Immature natural killer cell (primary cell): Measurements from ENCODE around the gene NRDC. TPM values are rescaled to one million over a fixed set of nuclear protein-coding genes. Genes with fewer than 3 reads are reported as not detected.
A peak's percentile ranks its signal among the peaks of the same experiment; 100 is the strongest.
"Not testable (repeated sequence)": the region's sequence is repeated elsewhere in the genome, so short reads cannot be mapped to it uniquely, and the experiment has no call there.

Experiments used
- DNase-seq, 3 donors: peaks; one replicate each; pipeline ENCODE4 v3.0.0; 2022; ENCODE audit warnings: mixed read lengths in 1 of 3
- H3K27ac Mint-ChIP-seq, 6 donors: one replicate each; pipeline ENCODE4 v1.8.0; 2020; ENCODE audit warnings: mixed read lengths in 6 of 6, mild to moderate bottlenecking in 5 of 6, inconsistent platforms in 4 of 6, moderate library complexity in 3 of 6
- H3K27me3 Mint-ChIP-seq, 3 donors: one replicate each; pipeline ENCODE4 v1.8.0; 2020 to 2021; ENCODE audit warnings: low read depth in 3 of 3, mild to moderate bottlenecking in 3 of 3, mixed read lengths in 3 of 3, moderate library complexity in 3 of 3, inconsistent platforms in 1 of 3
- H3K36me3 Mint-ChIP-seq, 3 donors: one replicate each; pipeline ENCODE4 v1.8.0; 2020; ENCODE audit warnings: mixed read lengths in 3 of 3, inconsistent platforms in 2 of 3, mild to moderate bottlenecking in 2 of 3
- H3K4me1 Mint-ChIP-seq, 2 donors: one replicate each; pipeline ENCODE4 v1.8.0; 2020; ENCODE audit warnings: inconsistent platforms in 2 of 2, mild to moderate bottlenecking in 2 of 2, mixed read lengths in 2 of 2, moderate library complexity in 1 of 2
- H3K4me3 Mint-ChIP-seq, 5 donors: one replicate each; pipeline ENCODE4 v1.8.0; 2020; ENCODE audit warnings: mild to moderate bottlenecking in 5 of 5, mixed read lengths in 5 of 5, inconsistent platforms in 3 of 5, moderate library complexity in 3 of 5
- H3K9me3 Mint-ChIP-seq, 6 donors: one replicate each; pipeline ENCODE4 v1.8.0; 2020; ENCODE audit warnings: mild to moderate bottlenecking in 6 of 6, mixed read lengths in 6 of 6, inconsistent platforms in 4 of 6, moderate library complexity in 3 of 6
- polyA plus RNA-seq, 3 donors: library from polyadenylated mRNA; unstranded; fragments of 300-500 nt; fragmentation: Illumina TruSeq; gene quantifications; one replicate each; pipeline ENCODE4 v1.2.3, GENCODE V29; 2021

The NRDC gene
- polyA plus RNA-seq, 3 donors from 2014 or later = 66.2 to 101 (median 82.2) TPM

DNA sequence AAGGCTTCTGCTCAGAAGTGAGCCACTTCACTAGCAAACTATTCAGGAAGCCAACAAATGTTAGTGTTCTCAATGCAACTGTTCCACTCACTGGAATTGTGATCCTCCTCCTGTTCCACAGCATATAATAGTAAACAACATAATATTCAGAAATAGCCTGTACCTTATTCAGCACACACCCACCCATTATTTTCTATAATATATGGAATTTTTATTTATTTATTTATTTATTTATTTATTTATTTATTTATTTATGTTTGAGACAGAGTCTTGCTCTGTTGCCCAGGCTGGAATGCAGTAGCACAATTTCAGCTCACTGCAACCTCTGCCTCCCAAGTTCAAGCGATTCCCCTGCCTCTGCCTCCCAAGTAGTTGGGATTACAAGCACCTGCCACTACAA lies 5.3 kb downstream of the NRDC start:
- H3K9me3 Mint-ChIP-seq, H3K36me3 Mint-ChIP-seq, H3K4me3 Mint-ChIP-seq, H3K27me3 Mint-ChIP-seq, DNase-seq: not testable (repeated sequence)
- Mint-ChIP-seq H3K27ac (peak overlapping the region in 1 of 6 donors; percentile 26), H3K4me1 (peaks cover 2 to 49% of the 10 kb centered on the region in 2 donors)

DNA sequence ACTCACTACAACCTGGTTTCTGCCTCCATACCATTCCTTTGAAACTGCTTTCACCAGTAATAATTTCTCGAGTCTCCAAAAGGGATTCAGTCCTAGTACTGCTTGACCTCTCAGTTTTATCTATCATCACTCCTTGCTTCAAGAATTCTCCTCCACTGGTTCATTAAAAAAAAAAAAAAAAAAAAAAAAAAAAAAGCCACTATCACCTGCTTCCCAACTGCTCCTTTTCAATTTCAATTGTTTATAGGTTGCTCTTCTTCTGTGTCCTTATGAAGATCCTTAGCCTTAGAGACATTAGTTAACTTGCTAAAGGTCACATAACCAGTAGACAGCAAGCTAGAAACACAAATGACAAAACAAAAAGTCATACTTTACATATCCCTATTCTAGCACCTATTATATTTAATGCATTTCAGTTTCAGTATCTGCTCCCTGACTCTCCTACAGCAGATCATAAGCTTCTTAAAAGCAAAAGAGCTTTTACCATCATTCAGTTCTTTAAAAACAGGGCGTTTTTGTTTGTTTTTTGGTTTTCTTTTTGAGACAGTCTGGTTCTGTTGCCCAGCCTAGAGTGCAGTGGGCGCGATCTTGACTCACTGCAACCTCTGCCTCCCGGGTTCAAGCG lies 7.1 kb downstream of the NRDC start:
- Mint-ChIP-seq H3K4me1 (peaks cover 20 to 65% of the 10 kb centered on the region in 2 donors), H3K36me3 (no peaks in the 10 kb centered on the region), H3K27ac (peak overlapping the region; percentile 17 to 83 (median 54)), H3K27me3 (no peaks in the 10 kb centered on the region), H3K9me3 (no peaks in the 10 kb centered on the region), H3K4me3 (no peak overlapping the region)
- no peak for DNase-seq

DNA sequence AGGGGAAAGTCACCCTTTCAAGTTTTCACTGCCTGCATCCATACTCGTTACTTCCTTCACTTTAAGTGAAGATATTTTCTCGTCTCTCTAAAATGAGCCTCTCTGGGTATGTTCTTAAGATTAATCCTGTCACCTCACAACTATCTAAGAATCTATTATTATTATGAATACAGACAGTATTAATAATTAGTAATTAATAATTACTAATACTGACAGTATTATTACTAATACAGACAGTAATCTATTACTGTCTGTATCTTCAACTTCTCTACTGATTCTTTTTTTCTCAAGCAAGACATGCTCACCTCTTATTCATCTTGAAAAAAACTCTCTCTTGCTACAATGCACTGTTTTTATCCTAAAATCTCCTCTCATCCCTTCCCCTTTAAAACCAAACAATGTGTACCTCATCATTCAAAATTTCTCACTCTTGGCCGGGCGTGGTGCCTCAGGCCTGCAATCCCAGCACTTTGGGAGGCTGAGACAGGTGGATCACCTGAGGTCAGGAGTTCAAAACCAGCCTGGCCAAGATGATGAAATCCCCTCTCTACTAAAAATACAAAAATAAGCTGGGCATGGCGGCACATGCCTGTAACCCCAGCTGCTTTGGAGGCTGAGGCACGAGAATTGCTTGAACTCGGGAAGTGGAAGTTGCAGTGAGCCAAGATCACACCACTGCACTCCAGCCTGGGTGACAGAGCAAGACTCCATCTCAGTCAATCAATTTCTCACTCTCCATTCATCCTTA lies 7.8 kb downstream of the NRDC start:
- H3K4me3 Mint-ChIP-seq = no peak overlapping the region
- H3K4me1 Mint-ChIP-seq = peaks cover 24 to 63% of the 10 kb centered on the region in 2 donors
- H3K27ac Mint-ChIP-seq = peak overlapping the region in 5 of 6 donors; percentile 17 to 83 (median 50)
- no peaks in the 10 kb centered on the region for H3K27me3 Mint-ChIP-seq
- no peak for DNase-seq
- no peaks in the 10 kb centered on the region for H3K9me3 Mint-ChIP-seq
- H3K36me3 Mint-ChIP-seq = no peaks in the 10 kb centered on the region

DNA sequence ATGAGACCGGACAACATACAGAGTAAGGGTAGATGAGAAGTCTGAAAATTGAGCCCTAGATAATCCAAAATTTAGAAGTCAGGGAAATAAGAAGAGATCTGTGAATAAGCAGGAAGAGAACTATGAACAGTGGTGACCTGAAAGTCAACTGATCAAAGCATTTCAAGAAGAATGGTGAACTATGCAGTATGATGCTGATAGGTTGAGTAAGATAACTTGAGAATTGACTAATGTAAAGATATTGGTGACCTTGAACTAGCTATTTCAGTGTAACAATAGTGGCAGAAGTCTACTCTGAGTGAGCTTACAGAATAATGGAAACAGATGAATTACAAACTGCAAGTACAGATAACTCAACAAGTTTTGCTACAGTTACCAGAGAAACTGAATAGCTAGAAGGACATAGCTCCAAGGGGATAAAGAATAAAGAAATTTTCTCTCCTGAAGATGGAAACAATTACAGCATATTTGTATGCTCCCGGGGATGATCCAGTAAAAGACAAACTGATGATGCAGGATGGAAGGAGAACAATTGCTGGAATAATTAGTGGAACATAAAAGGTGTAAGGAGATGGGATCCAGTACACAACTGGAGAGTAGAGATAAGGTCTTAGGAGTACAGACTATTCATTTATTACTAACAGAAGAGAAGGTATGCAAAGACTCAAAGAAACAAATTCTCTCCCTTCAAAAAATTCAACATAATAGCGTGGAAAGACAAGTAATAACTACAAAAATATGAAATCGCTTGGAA lies 10.9 kb downstream of the NRDC start:
- Mint-ChIP-seq H3K27ac (peak overlapping the region in 2 of 6 donors; percentile 9 to 25), H3K4me1 (peaks cover 38 to 52% of the 10 kb centered on the region in 2 donors), H3K27me3 (no peaks in the 10 kb centered on the region), H3K4me3 (no peak overlapping the region), H3K9me3 (no peaks in the 10 kb centered on the region), H3K36me3 (peaks cover 0 to 4% (median 0%) of the 10 kb centered on the region in 3 donors)
- DNase-seq = no peak

DNA sequence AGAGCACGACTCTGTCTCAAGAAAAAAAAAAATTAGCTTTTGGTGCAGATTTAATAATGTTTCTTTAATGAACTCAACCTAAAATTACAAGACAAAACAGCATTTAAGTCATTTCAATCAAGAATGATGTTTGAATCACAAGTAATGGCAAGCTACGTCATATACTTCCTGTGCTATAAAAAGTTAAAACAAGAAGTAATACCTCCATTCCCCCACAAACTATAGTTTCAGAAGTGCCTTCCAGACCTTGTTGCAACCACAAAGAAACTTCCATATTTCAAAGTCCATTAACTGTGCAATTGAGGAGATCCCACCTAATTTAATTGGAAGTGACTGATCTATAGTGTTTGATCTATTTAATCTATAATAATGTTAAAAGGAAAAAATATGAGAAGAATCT lies 15.1 kb downstream of the NRDC start:
- Mint-ChIP-seq H3K27me3 (no peaks in the 10 kb centered on the region), H3K9me3 (no peaks in the 10 kb centered on the region), H3K27ac (peak overlapping the region; percentile 36 to 83 (median 68)), H3K36me3 (peaks cover 0 to 4% (median 0%) of the 10 kb centered on the region in 3 donors), H3K4me1 (peaks cover 42 to 58% of the 10 kb centered on the region in 2 donors), H3K4me3 (peak overlapping the region in 3 of 5 donors; percentile 3 to 21 (median 11))
- DNase-seq = peak; percentile 37 to 40 (median 38)

DNA sequence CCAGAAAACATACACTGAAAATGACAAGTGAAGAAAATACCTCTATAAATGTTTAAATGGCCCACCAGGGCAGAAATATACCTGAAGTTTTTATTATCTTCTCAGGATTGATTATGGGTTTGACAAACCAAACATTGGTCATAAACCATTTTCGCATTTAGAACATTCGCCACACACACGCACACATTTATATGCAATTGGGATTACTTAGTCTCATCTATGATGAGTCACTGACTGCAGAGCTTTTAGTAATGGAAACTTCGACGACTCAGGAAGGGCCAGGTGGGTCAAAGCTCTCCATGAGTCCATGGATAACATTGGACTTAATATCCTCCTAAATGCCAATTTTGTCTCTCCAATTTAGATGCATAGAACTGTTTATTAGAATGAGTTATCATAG lies 16.9 kb downstream of the NRDC start:
- peaks cover 0 to 4% (median 0%) of the 10 kb centered on the region in 3 donors for H3K36me3 Mint-ChIP-seq
- no peak overlapping the region for H3K4me3 Mint-ChIP-seq
- H3K9me3 Mint-ChIP-seq = no peaks in the 10 kb centered on the region
- no peaks in the 10 kb centered on the region for H3K27me3 Mint-ChIP-seq
- no peak for DNase-seq
- peak overlapping the region in 1 of 6 donors; percentile 57 for H3K27ac Mint-ChIP-seq
- H3K4me1 Mint-ChIP-seq = peaks cover 29 to 45% of the 10 kb centered on the region in 2 donors

DNA sequence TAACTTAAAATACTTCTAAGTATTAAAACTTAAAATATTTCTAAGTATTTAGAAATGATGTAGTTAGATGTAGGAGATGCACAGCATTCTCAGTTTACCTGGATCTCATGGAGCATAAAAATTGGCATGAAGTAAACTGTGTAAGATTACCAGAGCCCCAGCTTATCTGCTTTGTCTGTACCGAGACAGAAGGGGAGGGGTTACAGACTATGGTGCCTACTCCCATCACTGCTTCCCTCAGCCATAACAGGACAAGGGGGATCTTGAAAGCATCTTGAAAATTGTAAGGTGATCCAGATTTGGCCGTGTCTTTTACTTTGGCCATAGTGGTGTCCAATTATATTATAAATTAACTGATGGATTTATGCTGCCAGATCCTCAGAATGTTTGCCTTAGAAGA lies 18.8 kb downstream of the NRDC start:
- Mint-ChIP-seq H3K27me3 (no peaks in the 10 kb centered on the region), H3K9me3 (no peaks in the 10 kb centered on the region), H3K27ac (no peak overlapping the region), H3K4me3 (no peak overlapping the region), H3K4me1 (peaks cover 32 to 53% of the 10 kb centered on the region in 2 donors), H3K36me3 (peaks cover 0 to 7% (median 5%) of the 10 kb centered on the region in 3 donors)
- no peak for DNase-seq

DNA sequence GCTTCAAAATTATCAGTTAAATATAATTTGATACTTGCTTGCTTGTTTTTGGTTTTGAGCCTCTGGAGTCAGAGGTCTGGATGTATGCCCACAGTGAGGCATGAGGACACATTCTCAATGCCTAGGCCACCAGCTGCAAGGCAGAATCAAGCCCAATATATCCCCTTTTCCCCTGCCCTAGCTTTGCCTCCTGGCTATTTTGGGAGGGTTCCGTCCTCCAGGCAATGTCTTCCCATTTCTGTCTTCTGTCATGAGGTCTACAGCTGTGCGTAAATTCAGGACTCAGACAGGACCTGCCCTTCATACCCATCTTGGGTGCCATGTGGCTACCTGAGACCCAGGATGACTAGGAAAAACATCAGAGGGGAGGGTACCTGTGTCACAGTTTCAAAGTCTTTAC lies 19.2 kb downstream of the NRDC start:
- Mint-ChIP-seq H3K27ac (no peak overlapping the region), H3K27me3 (peaks cover 0 to 2% (median 0%) of the 10 kb centered on the region in 3 donors), H3K36me3 (peaks cover 0 to 7% (median 5%) of the 10 kb centered on the region in 3 donors), H3K4me3 (no peak overlapping the region), H3K9me3 (no peaks in the 10 kb centered on the region), H3K4me1 (peaks cover 32 to 54% of the 10 kb centered on the region in 2 donors)
- DNase-seq = no peak

DNA sequence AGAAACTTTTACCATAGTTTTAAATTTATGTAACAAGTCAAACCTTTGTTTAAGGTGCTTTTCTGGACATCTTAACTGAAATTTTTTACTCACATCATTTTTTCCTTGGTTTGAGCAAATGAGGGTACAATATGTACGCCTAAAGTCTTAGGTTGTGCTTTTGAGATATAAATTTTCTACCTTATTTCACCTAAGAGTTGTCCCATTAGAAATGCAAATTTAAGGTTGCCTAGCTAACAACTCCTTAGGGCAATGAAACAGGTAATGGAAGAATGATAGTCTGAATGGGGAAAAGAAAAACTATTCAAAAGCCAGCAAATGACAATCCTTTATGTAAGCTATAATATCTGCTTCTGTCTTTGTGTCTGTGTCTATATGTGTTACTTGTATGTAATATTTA lies 19.6 kb downstream of the NRDC start:
- H3K27me3 Mint-ChIP-seq = peaks cover 0 to 3% (median 0%) of the 10 kb centered on the region in 3 donors
- H3K4me3 Mint-ChIP-seq = no peak overlapping the region
- peak overlapping the region in 2 of 6 donors; percentile 5 to 54 for H3K27ac Mint-ChIP-seq
- DNase-seq = no peak
- no peaks in the 10 kb centered on the region for H3K9me3 Mint-ChIP-seq
- peaks cover 32 to 52% of the 10 kb centered on the region in 2 donors for H3K4me1 Mint-ChIP-seq
- H3K36me3 Mint-ChIP-seq = peaks cover 0 to 7% (median 5%) of the 10 kb centered on the region in 3 donors

DNA sequence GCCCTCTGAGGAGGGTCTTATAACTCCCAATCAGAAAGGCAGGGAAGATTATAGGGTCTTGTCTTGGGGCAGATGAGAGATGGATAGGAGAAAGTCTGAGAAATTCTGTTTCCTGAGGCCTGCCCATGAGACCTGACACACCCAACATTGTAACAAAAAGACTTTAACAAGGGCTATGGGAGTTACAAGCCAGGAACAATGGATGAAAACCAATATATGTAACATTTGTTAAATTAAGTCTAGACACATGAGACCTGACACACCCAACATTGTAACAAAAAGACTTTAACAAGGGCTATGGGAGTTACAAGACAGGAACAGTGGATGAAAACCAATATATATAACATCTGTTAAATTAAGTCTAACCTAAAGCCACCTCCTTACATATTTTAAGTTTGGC lies 21.8 kb downstream of the NRDC start:
- Mint-ChIP-seq H3K36me3 (peaks cover 0 to 5% (median 4%) of the 10 kb centered on the region in 3 donors), H3K27ac (peak overlapping the region in 5 of 6 donors; percentile 3 to 77 (median 49)), H3K4me3 (no peak overlapping the region), H3K27me3 (peaks cover 0 to 3% (median 0%) of the 10 kb centered on the region in 3 donors), H3K9me3 (no peaks in the 10 kb centered on the region), H3K4me1 (peaks cover 19 to 41% of the 10 kb centered on the region in 2 donors)
- DNase-seq = no peak

DNA sequence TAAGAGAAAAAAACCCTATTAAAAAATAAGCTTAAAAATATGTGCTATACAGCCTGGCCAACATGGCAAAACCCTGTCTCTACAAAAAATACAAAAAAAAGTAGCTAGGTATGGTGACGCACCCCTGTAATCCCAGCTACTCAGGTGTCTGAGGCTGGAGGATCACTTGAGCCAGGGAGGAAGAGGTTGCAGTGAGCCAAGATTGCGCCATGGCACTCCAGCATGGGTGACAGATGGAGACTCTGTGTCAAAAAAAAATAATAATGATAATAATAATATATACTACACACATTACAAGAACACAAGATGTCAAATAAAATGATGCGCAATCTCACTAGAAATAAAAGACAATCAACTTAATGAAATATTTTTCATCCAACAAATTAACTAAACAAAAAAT lies 22.9 kb downstream of the NRDC start:
- DNase-seq = no peak
- H3K9me3 Mint-ChIP-seq = no peaks in the 10 kb centered on the region
- H3K4me1 Mint-ChIP-seq = peaks cover 20 to 43% of the 10 kb centered on the region in 2 donors
- H3K36me3 Mint-ChIP-seq = peaks cover 0 to 5% (median 4%) of the 10 kb centered on the region in 3 donors
- H3K4me3 Mint-ChIP-seq = no peak overlapping the region
- peak overlapping the region in 1 of 6 donors; percentile 29 for H3K27ac Mint-ChIP-seq
- H3K27me3 Mint-ChIP-seq = peaks cover 0 to 3% (median 0%) of the 10 kb centered on the region in 3 donors

DNA sequence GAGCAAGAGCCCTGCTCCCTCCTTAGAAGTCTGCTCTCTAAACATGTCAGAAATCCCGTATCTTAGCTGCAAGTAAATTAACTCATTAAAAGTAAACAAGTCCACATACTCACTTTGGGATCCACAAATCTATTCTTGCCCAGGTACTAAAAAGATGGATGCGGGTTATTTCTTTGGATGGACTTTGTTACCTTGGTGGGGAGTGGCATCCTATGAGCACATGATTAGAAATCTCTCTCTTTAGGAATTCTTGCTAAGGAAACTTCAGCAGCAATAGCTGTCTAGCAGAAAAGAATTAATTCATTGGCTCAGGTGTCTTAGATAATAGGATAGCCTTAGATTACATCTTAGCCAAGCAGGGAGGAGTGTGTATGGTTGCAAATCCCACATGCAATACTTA lies 25.2 kb downstream of the NRDC start:
- no peak for DNase-seq
- H3K27me3 Mint-ChIP-seq = peaks cover 0 to 3% (median 0%) of the 10 kb centered on the region in 3 donors
- peak overlapping the region in 1 of 6 donors; percentile 17 for H3K27ac Mint-ChIP-seq
- H3K4me3 Mint-ChIP-seq = no peak overlapping the region
- H3K36me3 Mint-ChIP-seq = peaks cover 0 to 5% (median 4%) of the 10 kb centered on the region in 3 donors
- H3K4me1 Mint-ChIP-seq = peaks cover 16 to 31% of the 10 kb centered on the region in 2 donors
- no peaks in the 10 kb centered on the region for H3K9me3 Mint-ChIP-seq

DNA sequence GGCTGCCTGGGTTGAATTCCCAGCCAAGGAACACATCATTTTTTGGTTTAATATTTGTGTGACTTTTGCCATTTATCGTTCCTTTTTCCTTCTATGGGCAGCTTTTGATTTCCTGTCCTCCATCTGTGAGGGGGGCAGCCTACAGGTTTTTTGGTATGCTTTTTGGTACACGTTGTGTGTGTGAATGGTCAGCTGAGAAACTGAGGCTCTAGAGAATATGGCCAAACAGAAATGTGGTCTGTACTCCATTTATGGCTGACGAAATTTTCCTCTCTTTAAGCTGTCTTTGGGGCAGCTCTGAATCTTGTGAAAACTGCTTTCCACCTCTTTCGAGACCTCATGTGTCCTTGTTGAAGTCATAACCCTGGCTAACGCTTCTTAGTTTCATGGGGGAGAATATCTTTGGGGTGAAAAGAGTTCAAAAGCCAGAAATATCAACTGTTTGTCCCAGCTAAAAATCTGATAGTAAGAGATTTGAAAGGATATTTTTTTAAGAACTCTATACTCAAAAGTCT lies 26.6 kb downstream of the NRDC start:
- peaks cover 0 to 3% (median 0%) of the 10 kb centered on the region in 3 donors for H3K27me3 Mint-ChIP-seq
- H3K9me3 Mint-ChIP-seq = no peaks in the 10 kb centered on the region
- H3K27ac Mint-ChIP-seq = peak overlapping the region in 1 of 6 donors; percentile 40

More for the DNA sequence above, 26.6 kb downstream of the NRDC start:
- Mint-ChIP-seq H3K36me3 (peaks cover 0 to 5% (median 4%) of the 10 kb centered on the region in 3 donors), H3K4me3 (no peak overlapping the region), H3K4me1 (peaks cover 14 to 28% of the 10 kb centered on the region in 2 donors)
- no peak for DNase-seq
